Caki2 (cell line): ENCODE results near the gene NAGA. TPM values are rescaled to one million over a fixed set of nuclear protein-coding genes. Genes with fewer than 3 reads are reported as not detected.

Source experiments
- total RNA-seq: library from RNA; depleted of rRNA; stranded (reverse); fragments of >200 nt; shearing (Covaris generic); gene quantifications from 2 replicates; pipeline ENCODE4 v1.2.3, GENCODE V29; 2014; ENCODE audit warnings: low replicate concordance; rRNA removed

NAGA gene
- total RNA-seq, 1 experiment from 2014 or later = 63.2 TPM

Other genes with a start within 250 kb of the NAGA start
- 21.0 and 21.5 TPM in 2 replicates for gene SREBF2, start 237.7 kb downstream of the NAGA start, total RNA-seq
- gene SHISA8, start 155.7 kb downstream of the NAGA start, total RNA-seq = 0.78 TPM in 1 of 2 replicates, not detected in the other
- 0.61 TPM in 1 of 2 replicates, not detected in the other for gene TNFRSF13C, start 144.0 kb downstream of the NAGA start, total RNA-seq
- 72.2 and 118 TPM in 2 replicates for gene CENPM, start 123.7 kb downstream of the NAGA start, total RNA-seq
- gene SEPTIN3, start 101.4 kb downstream of the NAGA start, total RNA-seq = 1.7 and 2.8 TPM in 2 replicates
- gene WBP2NL, start 72.0 kb downstream of the NAGA start, total RNA-seq = 3.2 and 35.9 TPM in 2 replicates
- not detected in 2 replicates for gene PHETA2, start 3.4 kb upstream of the NAGA start, total RNA-seq
- 18.9 and 19.9 TPM in 2 replicates for gene SMDT1, start 8.9 kb upstream of the NAGA start, total RNA-seq
- gene NDUFA6, start 20.0 kb upstream of the NAGA start, total RNA-seq = 109 and 139 TPM in 2 replicates
- gene CYP2D6, start 60.0 kb upstream of the NAGA start, total RNA-seq = not detected in 2 replicates
- 16.9 and 21.3 TPM in 2 replicates for gene TCF20, start 199.8 kb upstream of the NAGA start, total RNA-seq